PFSK-1 (cell line): ENCODE measurements around the gene FFAR3.

ENCODE experiments used
- FOXP2 ChIP-seq: optimal IDR thresholded peaks from 2 replicates; pipeline ENCODE3; 2011; ENCODE audit warnings: borderline replicate concordance, control low read depth, inconsistent platforms; ENCODE audit not compliant: insufficient read depth; ENCODE audit errors: extremely low read length, extremely low read depth
- POLR2AphosphoS5 ChIP-seq: IDR thresholded peaks from 2 replicates; pipeline ENCODE4 v1.6.1; 2012; ENCODE audit warnings: low read depth, mild to moderate bottlenecking, control low read depth, low read length, moderate library complexity
- SIN3A ChIP-seq: IDR thresholded peaks from 2 replicates; pipeline ENCODE4 v1.6.1; 2012; ENCODE audit warnings: mild to moderate bottlenecking, low read length, moderate library complexity, borderline replicate concordance; ENCODE audit not compliant: insufficient read depth
- TAF1 ChIP-seq: IDR thresholded peaks from 2 replicates; pipeline ENCODE4 v1.6.1; 2012; ENCODE audit warnings: low read length, control low read depth, borderline replicate concordance; ENCODE audit not compliant: insufficient read depth
- TF ChIP-seq, protein P1 (sequence below), 2 experiments: IDR thresholded peaks; 2 replicates each; pipeline versions ENCODE4 v1.6.1 to v1.8.0; 2011 to 2012; ENCODE audit warnings: low read depth in 2 of 2, low read length in 2 of 2, control low read depth in 1 of 2, inconsistent platforms in 1 of 2, mild to moderate bottlenecking in 1 of 2, moderate library complexity in 1 of 2; ENCODE audit not compliant: insufficient read depth in 1 of 2

Gene FFAR3

DNA sequence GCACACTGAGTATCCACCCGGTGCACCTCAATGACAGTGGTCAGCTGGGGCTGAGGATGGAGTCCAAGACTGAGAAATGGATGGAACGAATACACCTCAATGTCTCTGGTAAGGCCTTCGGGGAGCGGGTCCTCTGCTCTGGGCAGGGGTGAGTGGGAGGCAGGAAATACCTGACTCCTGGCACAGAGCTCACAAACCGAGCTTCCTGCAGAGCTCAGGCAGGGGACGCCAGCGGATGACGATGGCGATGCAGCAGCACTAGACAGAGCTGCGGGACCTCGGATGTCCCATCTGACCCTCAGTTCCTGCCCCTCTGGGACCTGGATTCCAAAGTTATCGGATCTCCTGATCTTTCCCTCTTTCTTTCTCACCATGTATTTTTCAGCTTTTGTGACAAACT, 25.4 kb upstream of the FFAR3 start:
- no peak for TF ChIP-seq FOXP2
- TF ChIP-seq, protein P1, sequence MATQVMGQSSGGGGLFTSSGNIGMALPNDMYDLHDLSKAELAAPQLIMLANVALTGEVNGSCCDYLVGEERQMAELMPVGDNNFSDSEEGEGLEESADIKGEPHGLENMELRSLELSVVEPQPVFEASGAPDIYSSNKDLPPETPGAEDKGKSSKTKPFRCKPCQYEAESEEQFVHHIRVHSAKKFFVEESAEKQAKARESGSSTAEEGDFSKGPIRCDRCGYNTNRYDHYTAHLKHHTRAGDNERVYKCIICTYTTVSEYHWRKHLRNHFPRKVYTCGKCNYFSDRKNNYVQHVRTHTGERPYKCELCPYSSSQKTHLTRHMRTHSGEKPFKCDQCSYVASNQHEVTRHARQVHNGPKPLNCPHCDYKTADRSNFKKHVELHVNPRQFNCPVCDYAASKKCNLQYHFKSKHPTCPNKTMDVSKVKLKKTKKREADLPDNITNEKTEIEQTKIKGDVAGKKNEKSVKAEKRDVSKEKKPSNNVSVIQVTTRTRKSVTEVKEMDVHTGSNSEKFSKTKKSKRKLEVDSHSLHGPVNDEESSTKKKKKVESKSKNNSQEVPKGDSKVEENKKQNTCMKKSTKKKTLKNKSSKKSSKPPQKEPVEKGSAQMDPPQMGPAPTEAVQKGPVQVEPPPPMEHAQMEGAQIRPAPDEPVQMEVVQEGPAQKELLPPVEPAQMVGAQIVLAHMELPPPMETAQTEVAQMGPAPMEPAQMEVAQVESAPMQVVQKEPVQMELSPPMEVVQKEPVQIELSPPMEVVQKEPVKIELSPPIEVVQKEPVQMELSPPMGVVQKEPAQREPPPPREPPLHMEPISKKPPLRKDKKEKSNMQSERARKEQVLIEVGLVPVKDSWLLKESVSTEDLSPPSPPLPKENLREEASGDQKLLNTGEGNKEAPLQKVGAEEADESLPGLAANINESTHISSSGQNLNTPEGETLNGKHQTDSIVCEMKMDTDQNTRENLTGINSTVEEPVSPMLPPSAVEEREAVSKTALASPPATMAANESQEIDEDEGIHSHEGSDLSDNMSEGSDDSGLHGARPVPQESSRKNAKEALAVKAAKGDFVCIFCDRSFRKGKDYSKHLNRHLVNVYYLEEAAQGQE (IDR thresholded peaks at IDR 0.05; ENCODE audit: insufficient read depth in 1 of 2, low read depth in 2 of 2, low read length in 2 of 2) = no peak
- TF ChIP-seq POLR2AphosphoS5 = no peak
- TF ChIP-seq TAF1 = no peak
- TF ChIP-seq SIN3A = no peak

DNA sequence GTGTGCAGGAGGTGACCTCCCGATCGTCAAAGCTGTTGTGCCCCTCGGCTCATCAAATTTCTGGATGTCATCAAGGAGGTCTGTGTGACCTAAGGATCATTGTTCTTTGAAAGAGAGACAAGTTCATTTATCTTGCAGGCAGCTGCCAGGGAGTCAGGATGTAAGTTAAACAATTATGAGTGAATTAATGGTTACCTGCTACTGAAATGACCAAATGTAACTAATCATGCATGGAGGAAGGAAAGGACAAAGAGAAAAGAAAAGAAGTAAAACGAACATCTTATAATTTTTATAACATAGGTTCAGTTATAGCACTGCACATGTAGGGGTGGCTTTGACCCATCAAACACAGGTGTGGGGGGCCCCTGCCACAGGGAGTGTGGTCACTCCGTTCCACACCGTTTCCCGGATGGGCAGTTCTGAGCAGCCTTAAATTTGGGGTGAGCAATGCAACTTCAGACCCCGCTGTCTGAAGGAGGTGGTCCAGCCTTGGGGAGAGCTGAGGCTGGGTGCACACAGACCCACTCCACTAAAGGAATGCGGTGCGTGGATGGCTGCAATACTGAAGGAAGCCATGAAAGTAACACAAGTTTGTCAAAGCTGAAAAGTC, 24.0 kb upstream of the FFAR3 start:
- TF ChIP-seq TAF1 = no peak
- TF ChIP-seq FOXP2 = no peak

DNA sequence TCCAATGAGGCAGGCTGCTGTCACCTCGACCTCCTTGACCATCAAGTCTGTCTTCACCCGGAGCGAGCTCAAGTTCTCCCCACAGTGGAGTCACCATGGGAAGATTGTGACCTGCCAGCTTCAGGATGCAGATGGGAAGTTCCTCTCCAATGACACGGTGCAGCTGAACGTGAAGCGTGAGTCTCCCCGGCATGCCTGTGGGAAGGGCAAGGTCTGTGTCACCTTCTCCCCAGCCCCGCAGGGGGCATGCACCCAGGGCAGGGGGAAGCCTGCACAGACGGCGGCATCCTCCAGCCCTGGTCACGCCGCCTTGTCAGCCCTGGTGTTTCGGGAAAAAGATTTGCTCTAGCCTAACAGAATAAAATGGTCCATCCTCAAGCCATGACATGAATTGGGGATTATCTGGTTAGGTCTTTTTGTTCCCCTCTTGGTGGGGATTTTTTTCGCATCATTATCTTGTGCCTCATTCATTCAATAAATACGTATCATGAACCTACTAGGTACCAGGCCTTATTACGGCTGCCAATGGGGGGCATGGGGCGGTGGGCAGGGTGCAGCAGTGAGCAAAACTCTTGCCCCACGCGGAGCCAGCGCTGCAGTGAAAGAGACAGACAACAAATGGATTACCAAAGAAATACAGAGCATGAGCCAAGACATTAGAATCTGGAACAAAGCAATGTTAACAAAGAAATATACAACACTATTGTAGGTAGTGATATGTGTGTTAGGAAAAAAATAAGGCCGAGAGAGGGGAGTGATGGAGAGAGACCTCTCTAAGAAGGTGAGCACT, 21.9 kb upstream of the FFAR3 start:
- TF ChIP-seq TAF1 = no peak
- TF ChIP-seq POLR2AphosphoS5 = no peak
- no peak for TF ChIP-seq SIN3A
- no peak for TF ChIP-seq FOXP2
- TF ChIP-seq, protein P1 (IDR thresholded peaks at IDR 0.05; ENCODE audit: insufficient read depth in 1 of 2, low read depth in 2 of 2, low read length in 2 of 2) = no peak

DNA sequence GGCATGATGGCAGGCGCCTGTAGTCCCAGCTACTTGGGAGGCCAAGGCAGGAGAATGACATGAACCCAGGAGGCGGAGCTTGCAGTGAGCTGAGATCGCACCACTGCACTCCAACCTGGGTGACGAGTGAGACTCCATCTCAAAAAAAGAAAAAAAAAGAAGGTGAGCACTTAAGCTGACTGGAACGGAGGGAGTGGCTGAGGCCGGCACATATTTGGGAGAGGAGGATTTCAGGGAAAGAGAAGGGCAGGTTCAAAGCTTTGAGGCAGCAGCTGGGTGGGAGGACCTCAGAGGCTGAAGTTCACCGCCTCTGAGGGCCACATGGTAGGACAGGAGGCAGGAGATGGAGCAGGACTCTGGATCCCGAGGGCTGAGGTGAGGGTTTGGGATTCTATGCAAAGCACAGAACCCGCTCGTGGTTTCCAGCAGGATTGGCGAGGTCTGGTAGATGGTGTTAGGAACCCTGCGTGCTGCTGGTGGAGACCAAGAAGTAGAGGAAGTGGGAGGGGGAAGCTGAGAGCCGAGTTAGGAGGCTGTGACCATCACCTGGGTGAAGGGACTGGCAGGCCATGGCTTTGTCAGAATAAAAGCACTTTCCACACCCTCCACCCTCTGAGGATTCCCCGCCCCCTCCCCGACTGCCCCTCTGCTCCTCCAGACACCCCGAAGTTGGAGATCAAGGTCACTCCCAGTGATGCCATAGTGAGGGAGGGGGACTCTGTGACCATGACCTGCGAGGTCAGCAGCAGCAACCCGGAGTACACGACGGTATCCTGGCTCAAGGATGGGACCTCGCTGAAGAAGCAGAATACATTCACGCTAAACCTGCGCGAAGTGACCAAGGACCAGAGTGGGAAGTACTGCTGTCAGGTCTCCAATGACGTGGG, 20.9 kb upstream of the FFAR3 start:
- TF ChIP-seq SIN3A = no peak
- no peak for TF ChIP-seq TAF1
- TF ChIP-seq POLR2AphosphoS5 = no peak
- TF ChIP-seq, protein P1 (IDR thresholded peaks at IDR 0.05; ENCODE audit: insufficient read depth in 1 of 2, low read depth in 2 of 2, low read length in 2 of 2) = no peak
- no peak for TF ChIP-seq FOXP2

DNA sequence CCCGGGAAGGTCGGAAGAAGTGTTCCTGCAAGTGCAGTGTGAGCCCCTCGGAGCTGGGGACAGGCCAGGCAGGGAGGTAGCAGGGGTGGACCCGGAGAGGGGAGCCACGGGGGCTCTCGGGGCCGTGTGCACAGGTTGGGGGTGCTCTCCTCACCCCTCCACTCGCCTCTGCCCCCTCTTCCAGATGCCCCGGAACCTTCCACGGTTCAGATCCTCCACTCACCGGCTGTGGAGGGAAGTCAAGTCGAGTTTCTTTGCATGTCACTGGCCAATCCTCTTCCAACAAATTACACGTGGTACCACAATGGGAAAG, 20.3 kb upstream of the FFAR3 start:
- no peak for TF ChIP-seq POLR2AphosphoS5
- no peak for TF ChIP-seq TAF1
- no peak for TF ChIP-seq SIN3A
- TF ChIP-seq FOXP2 = no peak
- TF ChIP-seq, protein P1 (IDR thresholded peaks at IDR 0.05; ENCODE audit: insufficient read depth in 1 of 2, low read depth in 2 of 2, low read length in 2 of 2) = no peak
